Forelimb muscle (tissue), 1 donor: Measurements from ENCODE around the gene TMEM267. TPM values are rescaled to one million over a fixed set of nuclear protein-coding genes. Genes with fewer than 3 reads are reported as not detected.
A peak's percentile ranks its signal among the peaks of the same experiment; 100 is the strongest.
"Not testable (repeated sequence)": the region's sequence is repeated elsewhere in the genome, so short reads cannot be mapped to it uniquely, and the experiment has no call there.

Source experiments
- DNase-seq: peaks from one replicate; pipeline ENCODE4 v3.0.0-alpha.2; 2013; ENCODE audit warnings: low read depth
- polyA plus RNA-seq: library from polyadenylated mRNA; unstranded; fragments of 120-200 nt; gene quantifications from one replicate; pipeline ENCODE4 v1.2.1, GENCODE V29; 2013; ENCODE audit not compliant: insufficient read length

TMEM267 gene
- polyA plus RNA-seq, 1 donor, result 8.9 TPM

- no peak for DNase-seq
Measured at GRCh38 chr5:43409809-43410271, 73.8 kb downstream of the TMEM267 start.

- DNase-seq, result not testable (repeated sequence)
Measured at GRCh38 chr5:43402524-43403066, 81.1 kb downstream of the TMEM267 start.

GRCh38 chr5:43401827-43402226, 81.8 kb downstream of the TMEM267 start:
- DNase-seq, result no peak

GRCh38 chr5:43400082-43400481, 83.6 kb downstream of the TMEM267 start:
- DNase-seq, result no peak

GRCh38 chr5:43396762-43397304, 86.8 kb downstream of the TMEM267 start:
- DNase-seq, result peak; percentile 4

Other genes starting within 250 kb of the TMEM267 start
- 41.8 TPM for gene HMGCS1, start 170.5 kb downstream of the TMEM267 start, polyA plus RNA-seq
- gene CCL28, start 71.5 kb downstream of the TMEM267 start, polyA plus RNA-seq, result 0.14 TPM
- 2.9 TPM for gene C5orf34, start 31.3 kb upstream of the TMEM267 start, polyA plus RNA-seq
- gene PAIP1, start 73.2 kb upstream of the TMEM267 start, polyA plus RNA-seq, result 88.3 TPM
- gene NNT, start 119.3 kb upstream of the TMEM267 start, polyA plus RNA-seq, result 93.3 TPM